HG02852 (cell line): Measurements from ENCODE around the gene FAM3D.

Experiments
- ATAC-seq: cut with Tn5 transposase; IDR thresholded peaks from one replicate; pipeline ENCODE4 v1.9.1; 2021; ENCODE audit warnings: mild to moderate bottlenecking, moderate library complexity; ENCODE audit not compliant: unreplicated experiment

FAM3D gene

DNA sequence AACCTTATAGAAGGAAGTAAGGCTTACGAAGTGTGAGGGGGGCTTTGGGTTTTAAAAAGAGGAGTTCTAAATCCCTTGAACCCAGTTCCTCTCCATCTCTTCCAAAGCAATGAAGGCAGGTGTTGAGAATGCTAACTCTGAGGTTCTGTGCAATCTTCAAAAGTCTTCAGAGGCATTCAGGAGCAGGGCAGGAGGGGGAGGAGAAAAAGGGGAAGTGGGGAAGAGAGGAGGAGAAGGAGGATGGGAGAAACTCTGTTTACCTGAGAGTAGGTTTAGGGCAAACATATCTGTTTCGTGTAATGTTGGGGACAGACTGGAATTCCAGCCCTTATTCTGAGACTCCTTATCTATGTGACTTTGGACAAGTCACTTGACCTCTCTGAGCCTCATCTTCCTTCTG is 36.9 kb downstream of the FAM3D start:
- no peak for ATAC-seq

GRCh38 chr3:58628823-58629562 is 37.6 kb downstream of the FAM3D start:
- no peak for ATAC-seq

GRCh38 chr3:58627941-58628340 is 38.6 kb downstream of the FAM3D start:
- ATAC-seq, result no peak

DNA sequence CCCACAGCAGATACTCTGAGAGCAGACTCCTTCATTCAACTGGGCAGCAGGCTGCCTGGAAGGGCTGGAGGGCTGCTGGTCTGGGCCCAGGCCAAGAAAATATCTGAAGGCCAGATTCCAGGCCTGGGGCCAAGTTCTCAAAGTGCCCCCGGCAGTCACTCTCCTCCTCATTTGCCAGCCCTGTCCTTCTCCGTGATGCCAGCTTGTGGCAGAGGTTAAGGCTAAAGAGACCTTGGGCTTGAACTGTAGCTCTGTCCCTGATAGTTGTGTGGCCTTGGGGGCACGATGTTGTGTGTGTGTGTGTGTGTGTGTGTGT is 39.0 kb downstream of the FAM3D start:
- ATAC-seq, result no peak

GRCh38 chr3:58626841-58627569 is 39.6 kb downstream of the FAM3D start:
- no peak for ATAC-seq

- no peak for ATAC-seq
Measured at GRCh38 chr3:58625196-58625824, 41.3 kb downstream of the FAM3D start.

DNA sequence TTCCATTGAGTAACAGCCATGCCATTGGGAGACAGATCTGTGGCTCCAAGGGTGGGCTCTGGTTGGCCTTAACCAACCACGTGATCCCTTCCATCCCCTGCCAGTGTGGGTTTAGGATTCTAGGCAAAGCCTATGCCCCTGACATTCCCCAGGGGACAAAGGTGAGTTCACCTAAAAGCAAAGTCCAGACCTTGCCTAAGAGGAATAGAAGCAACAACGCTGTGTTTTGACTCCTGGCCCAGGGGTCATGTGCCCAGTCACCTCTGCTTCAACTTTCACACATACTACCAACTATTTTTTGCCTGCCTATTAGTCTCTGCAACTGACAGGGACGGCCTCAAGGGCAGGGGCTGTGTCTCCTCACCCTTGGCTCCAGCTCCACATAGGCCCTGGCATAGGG is 42.0 kb downstream of the FAM3D start:
- no peak for ATAC-seq

- no peak for ATAC-seq
Measured at GRCh38 chr3:58623961-58624360, 42.6 kb downstream of the FAM3D start.

DNA sequence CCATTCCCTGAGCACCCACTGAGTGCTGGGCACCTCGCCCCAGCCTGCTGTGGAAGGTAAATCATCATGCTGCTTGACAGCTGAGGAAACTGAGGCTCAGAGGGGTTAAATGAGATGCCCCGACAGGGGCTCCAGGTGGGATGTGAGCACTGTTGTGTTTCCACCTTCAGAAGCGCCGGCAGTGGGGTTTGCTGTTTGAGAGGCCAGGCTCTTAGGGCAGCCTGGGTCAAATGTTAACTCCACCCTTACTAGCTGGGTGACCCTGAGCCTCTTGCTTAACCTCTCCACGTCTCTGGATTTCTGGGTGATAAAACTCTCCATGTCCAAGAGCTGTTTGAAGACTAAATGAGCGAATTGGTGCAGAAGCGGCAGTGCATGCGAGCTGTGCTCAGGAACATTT is 43.1 kb downstream of the FAM3D start:
- no peak for ATAC-seq

DNA sequence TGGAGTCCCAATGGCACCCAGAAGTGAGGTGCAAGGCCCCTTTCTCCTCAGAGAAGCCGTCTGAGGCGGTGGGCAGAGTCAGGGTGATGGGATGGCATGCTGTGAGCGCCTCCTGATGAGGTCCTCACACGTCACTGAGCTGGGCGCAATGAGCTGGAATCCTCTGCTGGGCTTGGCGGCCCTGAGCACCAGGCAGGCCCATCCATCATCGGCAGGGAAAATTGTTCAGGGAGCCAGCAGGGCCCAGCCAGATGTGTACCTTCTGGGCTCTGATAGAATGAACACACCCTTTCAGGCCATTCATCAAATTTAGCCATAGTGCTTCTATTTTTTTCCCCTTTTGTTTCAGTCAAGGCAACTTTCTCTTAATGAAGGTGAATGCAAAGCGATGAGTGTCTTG is 43.7 kb downstream of the FAM3D start:
- ATAC-seq, result no peak

DNA sequence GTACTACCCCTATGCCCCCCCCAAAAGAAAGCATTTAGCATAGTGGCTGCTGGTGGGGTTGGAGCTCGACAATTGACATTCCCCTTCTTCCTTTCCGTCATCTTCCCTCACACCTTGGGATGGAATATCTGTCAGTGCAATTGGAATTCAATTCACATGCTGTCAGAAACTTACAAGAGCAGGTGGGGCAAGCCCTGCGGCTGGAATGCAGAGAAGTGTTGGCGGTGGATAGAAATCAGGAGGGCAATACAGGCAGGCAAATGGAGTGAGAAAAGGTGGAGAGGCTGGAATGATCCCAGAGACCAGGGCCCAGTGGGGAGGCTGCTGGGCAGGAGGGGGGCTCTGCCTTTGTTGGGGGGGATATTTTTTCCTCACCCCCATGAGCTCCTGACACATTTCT is 44.1 kb downstream of the FAM3D start:
- ATAC-seq, result no peak

DNA sequence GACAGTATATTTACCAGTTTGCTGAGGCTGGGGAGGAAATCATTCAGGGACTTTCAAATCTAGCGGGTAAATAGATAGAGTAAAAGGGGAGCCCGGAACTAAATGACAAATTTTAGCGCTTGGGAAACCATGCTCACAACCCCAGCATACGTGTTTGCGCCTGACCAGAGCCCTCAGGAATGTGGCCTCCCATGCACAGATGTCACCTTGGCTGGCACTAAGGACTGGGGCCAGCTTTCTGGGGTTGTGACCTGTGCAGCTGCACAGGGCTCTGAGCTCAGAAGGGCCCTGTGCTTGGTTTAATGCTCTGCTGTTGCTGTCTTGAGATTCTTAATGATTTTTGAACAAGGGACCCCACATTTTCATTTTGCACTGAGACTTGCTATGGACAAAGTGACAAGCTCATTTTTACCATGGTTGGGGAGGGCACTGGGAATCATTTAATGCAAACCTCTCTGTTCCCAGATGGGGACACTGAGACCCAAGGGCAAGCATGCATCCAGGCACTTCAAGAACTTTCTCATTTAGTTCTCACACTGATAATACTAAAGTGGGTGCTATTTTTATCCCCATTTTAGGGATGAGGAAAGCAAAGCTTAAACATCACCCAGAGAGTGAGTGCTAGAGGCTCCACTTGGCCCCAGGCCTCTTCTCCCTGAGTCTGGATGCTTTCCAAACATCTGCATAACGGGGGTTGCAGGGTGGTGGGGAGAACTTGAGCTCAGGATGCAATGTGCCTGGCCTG is 45.3 kb downstream of the FAM3D start:
- ATAC-seq, result no peak

DNA sequence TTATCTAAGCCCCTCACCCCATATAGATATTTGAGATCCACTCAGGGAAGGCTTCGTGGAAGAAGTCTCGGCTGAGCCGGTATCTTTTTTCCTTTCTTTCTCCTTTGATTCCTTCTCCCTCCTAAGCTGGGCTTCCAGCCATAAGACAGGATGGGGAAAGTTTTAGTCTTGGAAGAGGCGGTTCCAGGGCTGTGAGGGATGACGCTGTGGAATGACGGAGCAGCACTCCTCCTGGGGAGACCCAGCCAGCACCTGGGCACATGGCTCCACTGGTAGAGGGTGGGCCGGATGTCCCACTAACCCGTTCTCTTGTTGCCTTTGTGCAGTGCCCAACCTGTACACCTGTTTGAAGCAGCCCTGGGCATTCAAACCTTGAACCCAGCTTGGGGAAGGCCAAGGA is 46.2 kb downstream of the FAM3D start:
- ATAC-seq, result no peak

DNA sequence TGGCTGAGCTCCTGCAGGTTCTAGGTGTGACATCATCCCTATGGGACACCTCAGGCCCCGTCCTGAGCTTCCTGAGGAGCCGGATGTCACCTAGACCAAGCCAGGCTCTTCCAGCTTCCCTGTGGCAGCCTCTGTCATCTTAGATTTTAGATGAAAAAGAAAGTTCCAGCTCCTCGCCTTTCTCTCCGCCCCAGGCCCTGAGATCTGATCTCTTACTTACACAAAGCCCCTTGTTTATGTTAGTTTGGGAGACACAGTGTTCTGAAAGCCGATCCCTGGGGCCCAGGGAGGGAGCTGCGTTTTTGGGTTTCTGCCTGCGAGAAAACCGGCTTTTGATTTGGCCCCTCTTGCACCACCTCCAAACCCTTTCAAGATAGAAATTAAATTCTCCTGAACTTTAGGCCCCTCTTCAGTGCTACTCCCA is 49.2 kb downstream of the FAM3D start:
- ATAC-seq, result no peak

DNA sequence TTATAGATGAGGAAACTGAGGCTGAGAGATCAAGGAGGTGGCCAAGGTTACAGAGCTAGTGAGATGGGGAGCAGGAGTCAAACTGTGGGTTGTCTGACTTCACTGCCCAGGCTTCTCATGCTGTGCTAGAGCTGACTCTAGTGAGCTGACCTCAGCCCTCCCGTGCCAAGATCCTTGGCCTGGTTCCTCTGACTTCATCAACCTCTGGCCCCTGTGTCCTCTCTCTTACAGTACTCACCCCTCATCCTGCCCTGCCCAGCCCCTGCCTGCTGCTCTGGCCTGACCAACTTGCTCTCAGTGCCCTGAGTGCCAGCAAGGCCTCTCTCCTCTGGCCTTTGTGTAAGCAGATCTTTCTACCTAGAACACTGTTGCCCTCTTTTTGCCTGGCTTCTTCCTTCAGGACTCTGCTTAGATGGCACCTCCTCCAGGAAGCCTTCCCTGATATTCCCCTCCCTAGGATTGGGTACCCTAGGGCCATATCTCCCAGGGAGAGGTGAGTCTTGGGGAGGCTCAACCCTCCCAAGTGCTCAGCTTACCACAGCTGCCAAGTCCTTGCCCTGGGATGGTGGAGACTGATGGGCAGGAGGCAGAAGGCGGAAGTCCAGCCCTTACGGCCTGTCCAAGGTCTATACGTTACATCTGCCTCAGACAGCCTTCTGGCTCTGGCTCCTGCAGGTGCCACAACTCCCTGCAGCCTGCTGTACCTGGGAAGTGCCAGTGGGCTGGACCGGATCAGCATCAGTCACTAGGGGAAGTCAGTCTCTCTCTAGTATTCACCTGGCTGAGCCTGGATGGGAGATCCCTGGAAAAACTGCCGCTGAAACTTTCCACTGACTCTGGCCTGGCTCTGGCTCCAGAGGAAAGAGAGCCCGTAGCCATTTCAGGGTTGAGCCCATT is 53.1 kb downstream of the FAM3D start:
- ATAC-seq, result no peak

- ATAC-seq, result no peak
Measured at GRCh38 chr3:58612830-58613229, 53.7 kb downstream of the FAM3D start.

- ATAC-seq, result no peak
Measured at GRCh38 chr3:58609990-58610389, 56.6 kb downstream of the FAM3D start.

DNA sequence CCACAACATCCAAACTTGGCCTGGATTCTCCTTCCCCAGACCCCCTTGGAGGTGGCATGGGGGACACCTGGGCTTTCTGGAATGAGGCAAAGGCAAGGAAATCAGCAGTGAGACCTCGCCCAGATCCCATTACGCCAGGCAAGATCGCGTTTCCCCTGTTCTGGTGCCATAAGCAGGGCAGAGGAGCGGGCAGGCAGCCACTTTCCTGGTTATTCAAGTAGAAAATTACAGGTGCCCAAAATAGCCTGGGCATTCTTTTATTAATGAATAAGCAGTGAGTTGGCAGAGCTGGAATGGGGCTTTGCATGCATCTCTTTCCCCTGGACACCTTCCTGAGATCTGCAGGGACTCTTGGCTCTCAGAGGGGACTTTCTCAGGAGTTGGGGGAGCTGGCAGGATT is 57.9 kb downstream of the FAM3D start:
- ATAC-seq, result no peak

GRCh38 chr3:58607816-58608215 is 58.8 kb downstream of the FAM3D start:
- no peak for ATAC-seq

DNA sequence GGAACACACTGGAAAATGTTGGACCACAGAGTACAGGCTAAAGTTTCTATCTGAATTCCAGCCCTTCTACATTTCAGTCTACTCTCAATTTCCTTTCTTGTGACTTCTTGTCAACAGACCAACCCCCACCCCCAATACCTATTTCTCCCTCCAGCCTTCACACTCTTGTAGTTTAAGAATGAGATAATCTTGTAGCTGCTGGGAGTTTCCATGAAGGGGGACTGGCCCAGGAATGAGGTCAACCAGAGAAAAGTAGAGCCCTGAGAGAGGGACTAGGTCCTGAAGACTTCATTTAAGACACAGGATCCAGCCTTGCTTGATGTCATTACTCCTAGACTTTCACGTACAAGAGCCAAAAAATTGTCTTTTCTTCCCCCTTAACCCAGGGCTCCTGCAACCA is 59.9 kb downstream of the FAM3D start:
- ATAC-seq, result no peak

GRCh38 chr3:58604031-58604430 is 62.5 kb downstream of the FAM3D start:
- no peak for ATAC-seq
